GM21447 (cell line): ENCODE results near the gene ITGB8.
A peak's percentile ranks its signal among the peaks of the same experiment; 100 is the strongest.

ENCODE experiments used
- ATAC-seq: cut with Tn5 transposase; IDR thresholded peaks from one replicate; pipeline ENCODE4 v1.9.1; 2021; ENCODE audit not compliant: unreplicated experiment

ITGB8 gene

GRCh38 chr7:20307119-20307518 is 23.6 kb upstream of the ITGB8 start:
- peak; percentile 61 for ATAC-seq

GRCh38 chr7:20307901-20308300 is 22.8 kb upstream of the ITGB8 start:
- ATAC-seq, result no peak

- no peak for ATAC-seq
Observed at GRCh38 chr7:20310301-20310700, 20.4 kb upstream of the ITGB8 start.

- no peak for ATAC-seq
Observed at GRCh38 chr7:20310963-20311742, 19.5 kb upstream of the ITGB8 start.

- no peak for ATAC-seq
Observed at GRCh38 chr7:20311743-20312042, 19.0 kb upstream of the ITGB8 start.

GRCh38 chr7:20312562-20312961 is 18.1 kb upstream of the ITGB8 start:
- ATAC-seq, result no peak

GRCh38 chr7:20313626-20314025 is 17.1 kb upstream of the ITGB8 start:
- no peak for ATAC-seq

- no peak for ATAC-seq
Observed at GRCh38 chr7:20314198-20314597, 16.5 kb upstream of the ITGB8 start.

GRCh38 chr7:20316706-20317105 is 14.0 kb upstream of the ITGB8 start:
- no peak for ATAC-seq

GRCh38 chr7:20317413-20317812 is 13.3 kb upstream of the ITGB8 start:
- ATAC-seq, result peak; percentile 55

GRCh38 chr7:20318933-20319332 is 11.8 kb upstream of the ITGB8 start:
- ATAC-seq, result no peak

- no peak for ATAC-seq
Observed at GRCh38 chr7:20320322-20320721, 10.4 kb upstream of the ITGB8 start.

- ATAC-seq, result no peak
Observed at GRCh38 chr7:20320786-20321185, 9.9 kb upstream of the ITGB8 start.

- ATAC-seq, result no peak
Observed at GRCh38 chr7:20323595-20323994, 7.1 kb upstream of the ITGB8 start.

GRCh38 chr7:20326342-20326741 is 4.4 kb upstream of the ITGB8 start:
- no peak for ATAC-seq

GRCh38 chr7:20327055-20327454 is 3.6 kb upstream of the ITGB8 start:
- no peak for ATAC-seq

- no peak for ATAC-seq
Observed at GRCh38 chr7:20328027-20328426, 2.7 kb upstream of the ITGB8 start.

- no peak for ATAC-seq
Observed at GRCh38 chr7:20328692-20329091, 2.0 kb upstream of the ITGB8 start.

GRCh38 chr7:20329389-20330238 is 1.1 kb upstream of the ITGB8 start:
- peak; percentile 45 for ATAC-seq

- ATAC-seq, result peak; percentile 16
Observed at GRCh38 chr7:20330928-20331909, 519 bp downstream of the ITGB8 start.
